H1 (cell line): ENCODE data around the gene OSM. TPM values are rescaled to one million over a fixed set of nuclear protein-coding genes. Genes with fewer than 3 reads are reported as not detected.
"Not testable (repeated sequence)": the region's sequence is repeated elsewhere in the genome, so short reads cannot be mapped to it uniquely, and the experiment has no call there.

ENCODE experiments used
- CTCF ChIA-PET: fragments of 300-600 bp; sonication (Branson Sonifier 250); formaldehyde crosslinking; loops from one replicate; lab custom pipeline; 2021; ENCODE audit not compliant: partially characterized antibody; lab: Charles Lee
- POLR2A ChIA-PET: fragments of 300-600 bp; sonication (Branson Sonifier 250); formaldehyde crosslinking; loops from one replicate; lab custom pipeline; 2021; ENCODE audit warnings: inconsistent platforms; ENCODE audit not compliant: partially characterized antibody; lab: Charles Lee
- DNase-seq, 2 experiments: peaks; one replicate each; pipeline versions ENCODE4 v3.0.0 to v3.0.0-alpha.2; 2010 to 2022; ENCODE audit warnings: low spot score in 2 of 2, low read depth in 1 of 2, mixed read lengths in 1 of 2
- FAIRE-seq: peaks from 2 replicates; lab custom pipeline; 2011; peaks lifted over from hg19 to GRCh38; lab: Jason Lieb, UNC
- H2AFZ ChIP-seq: 2 replicates; pipeline ENCODE4 v1.8.1; 2012; ENCODE audit warnings: low read length, inconsistent platforms
- H2AK5ac ChIP-seq: 2 replicates; pipeline ENCODE4 v1.6.1; 2013; ENCODE audit warnings: low read depth, low read length
- H2BK120ac ChIP-seq: replicated peaks from 2 replicates; pipeline ENCODE3; 2013; ENCODE audit warnings: low read depth, low read length, inconsistent platforms
- H2BK12ac ChIP-seq: 2 replicates; pipeline ENCODE4 v1.6.1; 2013; ENCODE audit warnings: low read depth, low read length
- H2BK15ac ChIP-seq: 2 replicates; pipeline ENCODE4 v1.6.1; 2013; ENCODE audit warnings: low read length
- H2BK20ac ChIP-seq: 2 replicates; pipeline ENCODE4 v1.6.1; 2013; ENCODE audit warnings: low read length
- H2BK5ac ChIP-seq: 2 replicates; pipeline ENCODE4 v1.6.1; 2013; ENCODE audit warnings: low read depth, low read length
- H3K14ac ChIP-seq: 2 replicates; pipeline ENCODE4 v1.6.1; 2013; ENCODE audit warnings: inconsistent platforms; ENCODE audit not compliant: insufficient read length
- H3K18ac ChIP-seq: 2 replicates; pipeline ENCODE4 v1.6.1; 2013; ENCODE audit warnings: low read length; ENCODE audit errors: extremely low read depth
- H3K23ac ChIP-seq: 2 replicates; pipeline ENCODE4 v1.6.1; 2013; ENCODE audit warnings: inconsistent platforms; ENCODE audit not compliant: insufficient read length
- H3K23me2 ChIP-seq: 2 replicates; pipeline ENCODE4 v1.6.1; 2013; ENCODE audit warnings: low read depth, low read length
- H3K27ac ChIP-seq: 2 replicates; pipeline ENCODE4 v1.6.1; 2011; ENCODE audit warnings: low read depth, low read length, inconsistent platforms
- H3K27me3 ChIP-seq, 4 experiments: replicated peaks in 1 of 4; 1 replicate in 1 of 4; 2 replicates in 3 of 4; pipeline versions ENCODE4 v1.6.1 to v1.8.1; 2011 to 2013; ENCODE audit warnings: low read length in 3 of 4, mild to moderate bottlenecking in 3 of 4, inconsistent platforms in 2 of 4, mixed read lengths in 2 of 4, moderate library complexity in 1 of 4; ENCODE audit not compliant: control insufficient read depth in 3 of 4, insufficient read depth in 3 of 4; ENCODE audit errors: extremely low read depth in 1 of 4
- H3K36me3 ChIP-seq, 4 experiments: 2 replicates each; pipeline versions ENCODE4 v1.6.1 to v1.8.1; 2011 to 2013; ENCODE audit warnings: mild to moderate bottlenecking in 4 of 4, low read length in 3 of 4, moderate library complexity in 2 of 4, control low read depth in 1 of 4, inconsistent platforms in 1 of 4; ENCODE audit not compliant: insufficient read depth in 4 of 4, control insufficient read depth in 2 of 4
- H3K4ac ChIP-seq: replicated peaks from 2 replicates; pipeline ENCODE3; 2013; ENCODE audit warnings: low read length, low read depth, mixed read lengths, inconsistent platforms; ENCODE audit not compliant: insufficient read length
- H3K4me1 ChIP-seq, 4 experiments: replicated peaks in 1 of 4; 1 replicate in 1 of 4; 2 replicates in 3 of 4; pipeline versions ENCODE4 v1.6.1 to v1.8.1; 2011 to 2013; ENCODE audit warnings: low read length in 3 of 4, inconsistent platforms in 2 of 4, mixed read lengths in 1 of 4; ENCODE audit not compliant: insufficient read depth in 4 of 4, control insufficient read depth in 3 of 4
- H3K4me2 ChIP-seq, 2 experiments: 2 replicates each; pipeline versions ENCODE4 v1.6.1 to v1.8.1; 2011 to 2013; ENCODE audit warnings: low read depth in 2 of 2, low read length in 2 of 2, control low read depth in 1 of 2, inconsistent platforms in 1 of 2, mild to moderate bottlenecking in 1 of 2; ENCODE audit not compliant: insufficient read depth in 1 of 2
- H3K4me3 ChIP-seq, 4 experiments: fragments of 200-600, 300-600 bp in 1 of 4; sonication (generic), shearing (Covaris generic), sonication (Bioruptor Twin) in 1 of 4; 2 replicates each; pipeline versions ENCODE4 v1.5.1 to v1.8.1; 2011 to 2016; ENCODE audit warnings: low read length in 4 of 4, low read depth in 3 of 4, control low read depth in 2 of 4, inconsistent platforms in 2 of 4, mild to moderate bottlenecking in 2 of 4, mixed read lengths in 1 of 4, moderate library complexity in 1 of 4; ENCODE audit not compliant: insufficient read depth in 2 of 4; ENCODE audit errors: extremely low read depth in 1 of 4
- H3K56ac ChIP-seq: replicated peaks from 2 replicates; pipeline ENCODE3; 2013; ENCODE audit warnings: low read depth, mild to moderate bottlenecking, mixed read lengths, low read length, inconsistent platforms; ENCODE audit not compliant: insufficient read length
- H3K79me1 ChIP-seq: 2 replicates; pipeline ENCODE4 v1.6.1; 2013; ENCODE audit warnings: low read depth, low read length, control low read depth
- H3K79me2 ChIP-seq, 2 experiments: 2 replicates each; pipeline versions ENCODE4 v1.6.1 to v1.8.1; 2012 to 2013; ENCODE audit warnings: low read length in 2 of 2, mild to moderate bottlenecking in 2 of 2, inconsistent platforms in 1 of 2; ENCODE audit not compliant: insufficient read depth in 2 of 2, control insufficient read depth in 1 of 2
- H3K9ac ChIP-seq, 4 experiments: replicated peaks in 1 of 4; 1 replicate in 1 of 4; 2 replicates in 3 of 4; pipeline versions ENCODE4 v1.6.1 to v1.8.1; 2011 to 2013; ENCODE audit warnings: low read depth in 3 of 4, low read length in 3 of 4, control low read depth in 2 of 4, mild to moderate bottlenecking in 2 of 4, moderate library complexity in 2 of 4, inconsistent platforms in 1 of 4; ENCODE audit errors: extremely low read depth in 1 of 4
- H3K9me3 ChIP-seq, 2 experiments: 2 replicates each; pipeline versions ENCODE4 v1.6.1 to v1.8.1; 2012 to 2013; ENCODE audit warnings: mild to moderate bottlenecking in 2 of 2, moderate library complexity in 2 of 2, control low read depth in 1 of 2, inconsistent platforms in 1 of 2, low read depth in 1 of 2, low read length in 1 of 2, mixed read lengths in 1 of 2; ENCODE audit not compliant: insufficient read depth in 2 of 2
- H4K20me1 ChIP-seq, 2 experiments: replicated peaks in 1 of 2; 2 replicates each; pipeline versions ENCODE3 to v1.8.1; 2011 to 2013; ENCODE audit warnings: inconsistent platforms in 2 of 2, low read length in 2 of 2, mild to moderate bottlenecking in 1 of 2; ENCODE audit not compliant: insufficient read depth in 2 of 2, control insufficient read depth in 1 of 2
- H4K5ac ChIP-seq: 2 replicates; pipeline ENCODE4 v1.6.1; 2013; ENCODE audit warnings: low read length, low read depth, mixed read lengths, inconsistent platforms; ENCODE audit not compliant: insufficient read length
- H4K8ac ChIP-seq: 2 replicates; pipeline ENCODE4 v1.8.0; 2013; ENCODE audit warnings: mild to moderate bottlenecking, moderate library complexity, low read length, inconsistent platforms; ENCODE audit not compliant: insufficient read depth; ENCODE audit errors: extremely low read depth
- H4K91ac ChIP-seq: replicated peaks from 2 replicates; pipeline ENCODE3; 2013; ENCODE audit warnings: low read length, mixed read lengths, inconsistent platforms; ENCODE audit not compliant: insufficient read length
- WGBS, 2 experiments: shearing (Covaris generic) in 1 of 2; methylation state at CpG; one replicate each; pipeline versions ENCODE4 v1.1.6 to v1.1.7; 2013 to 2015; ENCODE audit warnings: low lambda C conversion rate in 2 of 2, mixed read lengths in 2 of 2, inconsistent platforms in 1 of 2, low coverage in 1 of 2, missing lambda C conversion rate in 1 of 2; ENCODE audit not compliant: insufficient replicate concordance in 2 of 2, insufficient coverage in 1 of 2, insufficient read length in 1 of 2; ENCODE audit errors: extremely low coverage in 1 of 2, missing lambda C conversion rate in 1 of 2; 5-methylcytosine and 5-hydroxymethylcytosine counted together
- polyA plus RNA-seq, 7 experiments: library from polyadenylated mRNA; depleted of rRNA in 3 of 7; stranded (reverse) in 5 of 7; unstranded in 2 of 7; fragments of >200 nt in 5 of 7; fragments of 200-250 nt in 2 of 7; gene quantifications; 1 replicate in 5 of 7; 2 replicates in 1 of 7; 4 replicates in 1 of 7; pipeline versions ENCODE4 v1.2.1 to v1.2.3, GENCODE V29; 2011 to 2013; ENCODE audit warnings: missing spikeins in 2 of 7, mixed read lengths in 2 of 7
- total RNA-seq: library from RNA; stranded (reverse); fragmentation: NEBNext Ultra II Directional; extraction: Animal tissue kit (Norgen Biotek cat#: 25700); gene quantifications from 2 replicates; pipeline ENCODE4 v1.2.1, GENCODE V29; 2021

OSM gene
- total and polyA plus RNA-seq, 2 of the 8 experiments (the other 6 are each of a cell fraction or from before 2014, with no cell fraction given) = not detected

DNA sequence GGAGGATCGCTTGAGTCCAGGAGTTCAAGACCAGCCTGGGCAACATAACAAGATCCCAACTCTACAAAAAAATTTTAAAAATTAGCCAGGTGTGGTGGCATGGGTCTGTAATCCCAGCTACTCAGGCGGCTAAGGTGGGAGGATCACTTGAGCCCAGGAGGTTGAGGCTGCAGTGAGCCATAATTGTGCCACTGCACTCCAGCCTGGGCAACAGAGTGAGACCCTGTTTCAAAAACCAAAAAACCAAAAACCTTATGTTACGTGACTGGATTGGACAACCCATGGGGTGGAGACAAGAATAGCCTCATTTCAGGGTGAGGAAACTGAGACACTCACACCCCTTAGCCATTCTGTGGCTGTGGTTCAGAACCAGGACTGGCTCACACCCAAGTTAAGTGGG is 50.4 kb downstream of the OSM start:
- H3K36me3 ChIP-seq, H3K14ac ChIP-seq, H3K23me2 ChIP-seq, H3K79me1 ChIP-seq, H4K20me1 ChIP-seq, H3K27me3 ChIP-seq, H4K5ac ChIP-seq, H3K23ac ChIP-seq, H3K9me3 ChIP-seq, FAIRE-seq, DNase-seq, H3K56ac ChIP-seq, H3K4ac ChIP-seq, H2BK15ac ChIP-seq, H3K27ac ChIP-seq, H3K4me2 ChIP-seq, H3K9ac ChIP-seq, H2AFZ ChIP-seq, H3K4me3 ChIP-seq, H2BK120ac ChIP-seq, H4K8ac ChIP-seq, H3K79me2 ChIP-seq: not testable (repeated sequence)
- Histone ChIP-seq H2AK5ac (peak overlapping the region; percentile 75; the same call in 1 of the 2 replicates), H2BK20ac (0 out of 2 replicates have a peak overlapping the region, but pooled peaks have one; percentile 48), H3K4me1 (peaks cover 0 to 13% (median 7%) of the 10 kb centered on the region in 4 experiments; a peak in 6 of 7 replicates), H3K18ac (peak overlapping the region; percentile 38; the same call in 1 of the 2 replicates), H2BK5ac (peak overlapping the region; percentile 52; the same call in 1 of the 2 replicates), H4K91ac (peak overlapping the region; percentile 82), H2BK12ac (peak overlapping the region; percentile 90)
- POLR2A ChIA-PET = interaction anchor here (1.0 kb wide), 1 partner anchor 8 kb away, joined by 3 read pairs; no protein-coding TSS in a partner anchor
- CTCF ChIA-PET = interaction anchor here (1.3 to 1.9 kb wide), 2 partner anchors 39 to 109 kb away, joined by 5 to 7 read pairs; no protein-coding TSS in a partner anchor
- WGBS, 2 experiments = 84% methylated on average over 3 of the region's 3 CpGs; no CpG with 5 or more reads in 1 of the 2 experiments
